HG02973 (cell line): ENCODE data around the gene ZMIZ2.
"Not testable (repeated sequence)": the region's sequence is repeated elsewhere in the genome, so short reads cannot be mapped to it uniquely, and the experiment has no call there.

Source experiments
- ATAC-seq: cut with Tn5 transposase; IDR thresholded peaks from one replicate; pipeline ENCODE4 v1.9.1; 2021; ENCODE audit warnings: moderate library complexity; ENCODE audit not compliant: unreplicated experiment

Gene ZMIZ2

DNA sequence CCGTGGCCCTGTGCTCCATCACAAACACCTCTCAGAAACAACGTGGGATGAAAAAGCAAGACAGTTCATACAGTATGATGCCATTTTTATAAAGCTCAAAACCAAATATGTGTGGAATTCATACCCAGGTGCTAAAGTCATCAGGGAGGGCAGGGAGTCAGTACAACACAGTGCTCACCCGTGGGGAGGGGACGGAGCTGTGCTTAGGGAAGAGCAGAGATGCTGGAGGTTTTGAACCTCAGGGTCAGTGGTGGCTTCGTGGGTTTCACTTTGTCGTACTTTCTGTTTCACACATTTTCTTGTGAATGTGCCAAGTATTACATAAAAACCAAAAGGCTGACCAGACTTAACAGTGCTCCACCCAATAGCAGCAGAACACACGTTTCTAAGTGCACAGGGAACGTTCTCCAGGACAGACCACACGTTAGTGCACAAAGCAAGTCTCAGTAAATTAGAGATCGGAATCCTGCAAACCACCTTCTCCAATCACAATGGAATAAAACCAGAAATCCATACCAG lies 21.2 kb downstream of the ZMIZ2 start:
- ATAC-seq, result peak; percentile 63

DNA sequence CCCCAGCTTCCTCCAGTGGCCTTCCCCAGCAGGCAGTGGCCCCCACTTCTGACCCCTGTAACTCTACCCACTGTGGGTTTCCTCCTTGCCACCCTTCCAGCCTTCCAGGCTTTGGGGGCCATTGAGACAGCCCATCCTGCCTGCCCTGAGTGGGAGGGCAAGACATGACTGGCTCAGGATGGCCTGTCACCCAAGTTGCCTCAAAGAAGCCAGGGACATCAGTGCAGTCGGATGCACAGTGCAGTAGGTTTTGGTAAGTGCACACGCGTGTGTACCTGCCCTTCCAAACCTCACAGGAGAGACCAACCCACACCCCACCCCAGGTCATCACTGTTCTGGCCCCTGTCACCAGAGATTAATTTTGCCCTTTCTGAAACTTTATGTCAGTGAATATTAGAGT lies 22.7 kb downstream of the ZMIZ2 start:
- ATAC-seq, result no peak

DNA sequence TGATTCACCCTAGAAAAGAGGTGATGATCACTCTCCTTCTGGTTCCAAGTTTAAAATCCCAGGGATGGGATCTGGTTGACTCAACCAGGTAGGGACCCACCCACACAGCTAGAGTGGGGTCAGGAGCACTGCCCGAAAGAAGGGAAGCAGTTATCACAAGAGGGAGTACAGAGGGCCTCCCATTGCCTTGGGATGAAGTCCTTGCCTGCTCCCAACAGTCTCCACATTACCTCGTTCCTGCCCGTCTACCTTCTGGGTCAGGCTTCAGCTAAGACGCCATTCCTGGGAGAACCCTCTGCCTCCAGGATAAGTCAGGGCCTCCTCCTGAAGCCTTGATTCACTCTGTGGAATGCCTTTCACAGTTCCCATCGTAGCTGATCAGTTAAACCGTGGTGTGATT lies 23.8 kb downstream of the ZMIZ2 start:
- ATAC-seq, result no peak

DNA sequence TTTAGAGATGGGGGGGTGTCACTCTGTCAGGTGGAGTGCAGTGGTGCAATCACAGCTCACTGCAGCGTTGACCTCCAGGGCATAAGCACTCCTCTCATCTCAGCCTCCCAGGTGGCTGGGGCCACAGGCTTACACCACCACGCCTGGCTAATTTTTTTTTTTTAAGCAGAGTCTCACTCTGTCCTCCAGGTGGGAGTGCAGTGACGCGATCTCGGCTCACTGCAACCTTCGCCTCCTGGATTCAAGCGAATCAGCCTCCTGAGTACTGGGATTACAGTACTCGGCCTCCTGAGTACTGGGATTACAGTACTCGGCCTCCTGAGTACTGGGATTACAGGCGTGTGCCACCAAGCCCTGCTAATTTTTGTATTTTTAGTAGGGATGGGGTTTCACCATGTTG lies 24.2 kb downstream of the ZMIZ2 start:
- ATAC-seq, result no peak

DNA sequence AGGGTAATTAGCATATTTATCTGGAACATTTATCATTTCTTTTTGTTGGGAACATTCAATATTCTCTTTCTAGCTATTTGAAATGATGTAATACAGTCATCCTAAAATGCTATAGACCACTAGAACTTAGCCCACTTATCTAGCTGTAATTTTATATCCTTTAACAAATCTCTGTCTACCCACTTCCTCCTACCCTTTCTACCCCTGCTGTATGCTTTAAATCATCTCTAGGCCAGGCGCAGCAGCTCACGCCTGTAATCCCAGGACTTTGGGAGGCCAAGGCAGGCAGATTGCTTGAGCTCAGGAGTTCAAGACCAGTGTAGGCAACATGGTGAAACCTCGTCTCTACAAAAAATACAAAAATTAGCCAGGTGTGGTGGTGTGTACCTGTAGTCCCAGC lies 25.8 kb downstream of the ZMIZ2 start:
- not testable (repeated sequence) for ATAC-seq

DNA sequence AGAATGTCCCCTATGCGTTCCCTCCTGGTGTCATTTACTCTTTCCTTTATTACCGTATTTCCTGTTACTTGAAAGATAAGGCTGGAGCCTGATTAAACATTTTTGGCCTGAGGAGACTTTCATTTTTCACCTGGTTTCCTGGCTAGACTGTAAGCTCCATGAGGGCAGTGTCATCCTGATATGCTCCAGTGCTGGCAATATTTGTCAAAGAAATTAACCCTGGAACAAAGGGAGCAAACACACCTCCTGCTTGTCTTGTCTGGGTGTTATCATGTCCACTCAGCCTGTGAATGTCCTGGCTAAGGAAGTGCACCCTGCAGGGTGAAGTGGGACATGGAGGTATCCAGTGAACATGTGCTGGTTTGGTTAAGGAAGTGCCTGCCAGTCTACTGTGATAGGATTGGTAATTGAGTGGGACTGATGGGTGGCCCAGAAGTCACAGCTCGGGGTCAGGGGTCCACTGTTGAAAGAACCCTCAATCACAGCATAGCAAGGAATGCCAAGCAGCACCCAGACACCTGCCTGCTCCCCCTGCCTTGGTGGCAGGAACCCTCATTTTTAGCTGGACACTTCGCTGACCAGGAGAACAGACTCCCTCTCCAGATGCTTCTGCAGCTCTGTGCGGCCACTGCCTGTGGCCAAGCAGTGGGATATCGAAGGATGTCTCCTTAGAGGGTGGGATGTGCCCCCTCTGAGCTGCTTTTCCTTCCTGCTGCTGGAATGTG lies 26.9 kb downstream of the ZMIZ2 start:
- no peak for ATAC-seq

DNA sequence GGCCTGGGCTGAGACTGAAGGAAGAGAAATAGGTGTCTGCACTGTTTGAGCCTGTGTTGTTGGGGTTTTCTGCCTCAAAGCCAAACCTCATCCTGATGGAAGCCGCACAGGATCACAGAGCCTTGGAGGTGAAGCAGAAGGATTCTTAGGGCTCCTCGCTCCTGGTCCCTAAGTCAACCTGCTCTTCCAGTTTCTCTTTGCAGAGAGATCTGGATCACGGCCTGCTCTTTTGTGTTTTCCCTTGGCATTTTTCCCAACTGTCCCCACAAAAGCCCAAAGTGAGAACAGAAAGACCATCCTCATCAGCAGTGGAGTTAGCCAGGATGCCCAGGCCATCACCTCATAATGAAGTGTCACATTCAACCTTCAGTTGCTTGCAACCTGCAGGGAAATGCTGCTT lies 27.6 kb downstream of the ZMIZ2 start:
- no peak for ATAC-seq

DNA sequence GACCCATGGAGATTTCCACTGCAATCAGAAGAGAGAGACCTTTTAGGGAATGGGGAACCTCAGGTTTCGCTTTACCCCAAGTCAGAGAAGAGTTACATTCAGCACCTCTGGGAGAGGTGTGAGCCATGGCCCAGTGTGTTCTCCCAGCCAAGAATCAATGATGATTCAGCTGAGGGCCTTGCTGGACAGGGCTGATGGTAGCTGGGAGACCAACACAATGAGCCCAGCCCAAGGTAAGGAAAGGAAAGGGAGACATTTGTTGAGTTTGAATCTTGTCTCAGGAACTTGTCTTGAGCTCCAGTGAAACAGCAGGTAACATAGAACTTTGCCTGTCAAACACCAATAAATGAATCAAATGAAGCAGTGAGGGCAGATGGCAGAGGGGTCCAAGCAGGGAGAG lies 33.8 kb downstream of the ZMIZ2 start:
- ATAC-seq, result no peak

DNA sequence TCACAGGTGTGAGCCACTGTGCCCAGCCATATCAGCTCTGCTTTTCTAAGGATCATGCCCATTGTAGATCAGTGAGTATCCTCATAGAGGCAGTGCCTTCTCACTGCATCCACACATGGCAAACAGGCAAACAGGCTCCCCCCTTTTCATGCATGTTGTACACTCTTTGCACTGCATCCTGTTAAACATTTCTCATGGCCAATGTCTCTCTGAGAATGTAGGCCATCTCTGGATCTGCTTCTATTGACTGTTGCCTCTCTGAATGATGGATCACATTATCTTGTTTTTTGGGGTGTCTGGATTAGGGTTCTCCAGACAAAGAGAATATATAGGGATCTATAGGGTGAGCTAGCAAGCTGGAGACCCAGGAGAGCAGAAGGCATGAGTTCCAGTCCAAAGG lies 34.8 kb downstream of the ZMIZ2 start:
- ATAC-seq, result no peak

DNA sequence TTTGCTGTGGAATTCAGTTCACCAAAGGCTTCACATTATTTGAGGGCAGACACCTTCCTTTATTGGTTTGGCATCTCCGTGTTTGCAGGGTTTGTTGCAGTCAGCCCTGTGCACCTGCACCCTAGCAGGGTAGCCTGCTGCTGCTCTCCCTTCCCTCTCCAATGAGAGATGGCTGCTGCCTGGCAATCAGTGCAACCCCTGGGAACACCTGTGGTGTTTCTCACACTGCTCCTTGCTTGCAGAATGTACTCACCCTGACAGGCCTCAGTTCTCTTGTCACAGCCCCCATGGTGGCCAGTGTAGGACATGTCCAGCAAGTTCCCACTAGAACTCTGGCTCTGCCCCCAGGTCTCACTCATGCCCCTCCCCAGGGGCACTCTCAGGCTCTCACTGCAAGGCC lies 35.7 kb downstream of the ZMIZ2 start:
- ATAC-seq, result no peak

DNA sequence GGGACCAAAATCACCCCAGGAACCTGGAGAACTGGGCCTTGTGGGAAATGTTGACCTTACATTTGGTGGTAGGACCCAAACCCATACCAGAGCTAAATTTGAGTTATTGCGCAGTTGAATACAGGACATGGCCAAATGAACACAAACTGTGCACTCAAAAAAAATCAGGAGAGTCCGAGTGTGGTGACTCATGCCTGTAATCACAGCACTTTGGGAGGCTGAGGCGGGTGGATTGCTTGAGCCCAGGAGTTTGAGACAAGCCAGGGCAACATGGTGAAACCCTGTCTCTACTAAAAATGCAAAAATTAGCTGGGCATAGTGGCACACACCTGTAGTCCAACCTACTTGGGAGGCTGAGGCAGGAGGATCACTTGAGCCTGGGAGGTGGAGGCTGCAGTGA lies 36.6 kb downstream of the ZMIZ2 start:
- not testable (repeated sequence) for ATAC-seq

DNA sequence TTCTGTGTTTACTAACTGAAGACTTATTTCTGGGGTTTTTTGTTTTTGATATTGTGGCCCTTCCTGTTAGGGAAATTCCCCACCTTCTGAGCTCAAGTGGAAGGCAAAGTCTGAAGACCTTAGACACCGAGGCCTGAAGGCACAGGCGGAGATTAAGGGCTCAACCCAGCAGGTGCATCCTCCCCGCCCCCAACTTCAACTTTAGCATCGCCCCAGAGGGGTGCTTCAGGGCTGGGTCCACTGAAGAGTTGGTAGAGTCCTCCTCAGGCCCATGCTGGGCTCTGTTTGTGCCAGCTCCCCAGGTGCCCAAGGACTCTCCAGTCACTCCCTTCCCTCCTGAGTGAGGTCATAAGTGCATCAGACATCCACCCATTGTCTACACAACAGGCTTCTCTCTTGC lies 38.4 kb downstream of the ZMIZ2 start:
- no peak for ATAC-seq

DNA sequence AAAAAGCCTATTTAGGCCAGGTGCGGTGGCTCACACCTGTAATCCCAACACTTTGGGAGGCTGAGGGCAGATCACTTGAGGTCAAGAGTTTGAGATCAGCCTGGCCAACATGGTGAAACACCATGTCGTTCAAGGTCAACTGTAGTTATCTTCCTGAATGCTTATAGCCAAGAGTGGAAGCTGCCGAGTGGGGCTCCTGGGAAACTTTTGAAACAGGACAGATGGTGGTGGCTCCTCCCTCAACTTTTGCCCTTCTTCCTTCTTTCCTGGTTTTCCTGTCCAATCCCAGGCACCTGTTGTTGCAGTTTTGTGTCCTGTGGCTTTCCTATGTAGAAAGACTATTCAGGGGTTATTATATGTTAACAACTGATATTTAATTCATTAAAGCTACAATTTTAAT lies 39.1 kb downstream of the ZMIZ2 start:
- ATAC-seq, result no peak

DNA sequence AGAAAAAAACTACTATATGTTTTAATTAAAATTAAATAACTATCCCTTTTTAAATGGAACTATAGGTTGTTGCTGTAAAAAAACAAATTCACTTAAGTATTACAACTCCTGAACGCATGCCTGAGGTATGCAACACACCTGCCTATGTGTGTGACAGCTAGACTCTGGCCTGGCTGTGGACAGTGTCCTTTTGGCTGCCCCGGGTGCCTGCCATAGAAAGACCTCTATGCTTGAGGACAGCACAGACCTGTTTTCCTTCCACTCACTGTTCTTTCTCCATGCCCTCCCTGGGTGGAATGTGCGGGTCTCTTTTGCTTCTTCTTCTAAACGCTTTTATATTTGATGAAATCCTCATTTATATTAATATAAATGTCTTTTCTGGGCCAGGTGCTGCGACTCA lies 41.3 kb downstream of the ZMIZ2 start:
- ATAC-seq, result no peak

DNA sequence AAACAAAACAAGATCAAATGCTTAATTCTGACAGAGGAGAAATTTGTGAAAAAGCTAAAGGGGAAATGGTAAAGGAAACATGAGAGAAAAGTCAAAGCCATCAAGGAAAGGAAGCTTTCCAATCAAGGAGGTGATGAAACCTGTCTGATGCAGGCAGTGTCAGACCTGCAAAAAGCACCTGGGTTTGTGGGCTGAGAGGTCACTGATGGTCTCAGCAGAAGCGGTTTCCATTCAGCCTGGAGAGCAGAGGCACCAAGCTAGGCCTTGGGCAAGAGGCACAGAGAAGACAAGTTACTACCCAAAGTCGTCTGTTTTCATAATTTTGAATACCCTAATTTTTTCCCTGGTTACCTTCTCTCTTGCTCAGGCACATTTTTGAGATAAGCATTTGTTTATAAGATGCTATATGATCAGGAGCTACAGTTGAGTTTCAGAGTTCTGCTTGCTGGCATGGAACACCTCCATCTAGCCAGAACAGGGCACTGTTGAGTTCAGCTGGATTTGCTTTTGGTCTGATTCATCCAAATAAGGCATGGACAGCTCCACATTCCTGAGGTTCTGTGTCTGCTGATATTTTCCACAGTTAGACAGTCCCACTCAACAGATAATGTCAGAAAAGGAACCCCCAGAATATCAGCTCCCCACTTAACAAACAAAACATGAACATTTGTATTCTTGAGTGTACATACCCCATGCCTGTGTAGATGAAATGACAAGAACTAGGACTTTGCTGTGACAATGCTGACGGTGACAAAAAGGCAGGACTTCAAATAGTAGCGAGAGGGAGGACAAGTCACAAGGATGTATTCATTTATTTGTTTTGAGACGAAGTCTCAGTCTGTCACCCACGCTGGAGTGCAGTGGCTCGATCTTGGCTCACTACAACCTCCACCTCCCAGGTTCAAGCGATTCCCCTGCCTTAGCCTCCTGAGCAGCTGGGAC lies 42.9 kb downstream of the ZMIZ2 start:
- ATAC-seq, result no peak

DNA sequence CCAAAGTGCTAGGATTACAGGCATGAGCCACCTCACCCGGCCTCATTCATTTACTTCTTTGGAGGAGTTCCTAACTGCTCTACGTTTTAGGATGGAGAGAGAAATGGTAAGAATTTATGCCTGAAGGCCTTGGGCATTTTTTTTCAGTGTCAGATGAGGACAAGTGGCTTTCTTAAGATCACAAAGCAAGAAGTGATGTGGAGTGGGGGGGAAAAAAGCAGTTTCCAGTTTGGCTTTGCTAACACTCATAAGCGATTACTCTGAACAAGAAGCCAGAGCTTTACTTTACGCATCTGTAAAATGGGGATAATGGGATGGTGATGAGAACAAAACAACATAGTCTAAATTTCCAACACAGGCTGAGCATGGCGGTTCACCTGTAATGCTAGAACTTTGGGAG lies 45.3 kb downstream of the ZMIZ2 start:
- no peak for ATAC-seq

DNA sequence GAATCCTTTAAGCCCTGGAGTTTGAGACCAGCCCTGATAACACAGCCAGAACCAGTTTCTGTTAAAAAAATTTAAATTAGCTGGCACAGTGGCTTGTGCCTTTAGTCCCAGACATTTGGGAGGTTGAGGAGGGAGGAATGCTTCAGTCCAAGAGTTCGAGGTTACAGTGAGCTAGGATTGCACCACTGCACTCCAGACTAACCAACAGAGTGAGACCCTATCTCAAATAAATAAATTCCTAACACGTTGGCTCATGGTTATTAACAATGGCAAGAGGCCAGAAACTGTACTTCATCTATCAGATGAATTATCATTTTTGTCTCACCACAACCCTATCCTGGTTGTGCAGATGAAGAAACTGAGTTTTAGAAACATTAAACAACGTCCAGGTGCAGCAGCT lies 45.7 kb downstream of the ZMIZ2 start:
- no peak for ATAC-seq

DNA sequence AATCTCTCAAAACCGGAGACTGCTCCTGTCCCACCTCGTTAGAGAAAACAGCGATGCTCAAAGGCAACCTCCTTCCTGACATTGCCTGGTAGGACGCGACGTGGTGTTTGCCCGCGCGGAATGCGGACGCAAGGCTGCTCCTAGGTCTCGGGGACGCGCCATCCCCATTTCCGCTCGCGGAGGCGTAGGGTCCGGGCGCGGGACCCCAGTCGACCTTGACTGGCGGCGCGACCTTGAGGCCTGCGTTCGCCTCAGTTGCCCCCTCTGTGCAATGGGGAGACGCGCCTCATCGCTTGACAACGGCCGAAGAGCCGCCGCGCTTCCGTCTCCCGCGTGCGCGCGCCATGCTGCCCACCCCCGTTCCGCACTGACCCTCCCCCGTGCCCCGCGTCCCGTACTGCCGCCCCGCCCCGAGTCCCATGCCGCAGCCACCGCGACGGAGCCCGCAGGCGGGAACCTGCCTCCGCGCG lies 47.4 kb downstream of the ZMIZ2 start:
- ATAC-seq, result peak; percentile 19

DNA sequence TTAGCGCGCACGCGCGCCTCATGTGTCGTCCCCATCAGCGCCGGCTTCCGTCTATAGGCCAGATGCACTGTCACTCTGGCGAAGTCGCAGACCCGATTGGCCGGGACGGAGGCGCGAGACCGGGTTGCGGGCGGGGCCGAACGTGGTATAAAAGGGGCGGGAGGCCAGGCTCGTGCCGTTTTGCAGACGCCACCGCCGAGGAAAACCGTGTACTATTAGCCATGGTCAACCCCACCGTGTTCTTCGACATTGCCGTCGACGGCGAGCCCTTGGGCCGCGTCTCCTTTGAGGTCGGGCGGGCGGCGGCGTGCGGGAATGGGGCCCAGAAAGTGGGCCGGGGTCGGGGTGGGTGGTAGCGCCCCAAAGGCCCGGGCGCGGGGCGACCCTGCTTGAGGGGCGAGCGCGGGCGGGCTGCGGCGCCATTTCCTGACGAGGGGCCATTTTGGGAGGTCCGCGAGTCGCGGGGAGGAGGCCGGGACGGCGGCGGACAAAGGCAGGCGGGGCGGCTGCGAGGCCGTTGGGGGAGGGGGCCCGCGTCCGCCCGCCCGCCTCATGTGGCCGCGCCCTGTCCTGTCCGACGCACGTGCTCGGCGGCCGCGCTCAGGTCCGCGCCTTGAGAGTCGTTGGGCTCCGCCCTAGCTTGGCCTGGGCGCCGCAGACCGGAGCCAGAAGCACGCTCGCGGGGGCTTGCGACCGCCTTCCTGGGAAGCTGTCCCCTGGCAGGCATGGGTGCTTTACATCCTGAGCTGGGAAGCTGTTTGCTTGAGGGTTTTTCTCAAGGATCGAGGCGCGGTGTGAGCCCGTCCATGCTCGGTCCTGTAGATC lies 48.1 kb downstream of the ZMIZ2 start, which contains the start of gene PPIA:
PPIA (plus strand) TSS at position 178 of the 825 bp plus-strand sequence; CDS start at position 222, 44 bp downstream.
- peak; percentile 83 for ATAC-seq

DNA sequence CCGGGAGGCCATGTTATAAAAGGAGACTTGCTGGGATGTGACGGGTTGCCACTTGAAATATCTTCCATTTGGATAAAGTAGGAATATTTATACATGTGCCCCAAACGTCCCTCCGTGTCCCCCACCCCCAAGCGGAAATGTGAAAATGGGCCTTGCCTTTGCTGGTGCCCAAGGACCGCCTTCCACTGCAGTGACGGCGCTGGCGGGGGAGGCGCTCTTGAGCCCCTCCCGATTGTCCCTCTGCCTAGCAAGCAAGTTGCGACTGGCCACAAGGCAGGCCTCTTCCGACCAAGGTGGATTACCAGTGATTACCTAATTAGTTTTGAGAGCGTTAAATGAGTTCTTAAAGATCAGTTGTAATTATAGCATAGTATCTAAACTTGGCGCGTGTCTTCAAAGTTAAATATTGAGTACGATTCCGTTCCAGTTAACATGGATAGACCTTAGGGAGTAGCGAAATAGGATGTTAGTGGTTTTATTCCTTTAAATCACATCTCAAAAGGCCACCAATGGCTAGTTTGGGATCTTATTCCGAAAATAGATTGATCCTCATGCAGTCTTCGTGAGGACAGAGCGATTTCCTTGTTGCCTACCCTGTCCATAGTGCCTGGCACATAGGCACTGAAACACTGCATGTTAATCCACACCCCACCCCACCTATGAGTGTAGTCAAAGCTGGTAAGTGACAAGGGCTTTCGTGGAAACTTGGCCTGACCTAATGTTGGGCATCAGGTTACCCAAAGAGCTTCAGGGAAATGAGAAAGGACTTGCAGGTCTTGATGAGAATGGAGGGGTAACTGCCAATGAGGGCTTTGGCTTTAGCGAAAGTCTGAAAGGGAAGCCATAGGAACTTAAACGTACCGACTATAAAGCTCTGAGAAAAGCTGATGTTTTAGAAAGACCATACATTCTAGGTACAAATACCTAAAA lies 48.9 kb downstream of the ZMIZ2 start:
- peak; percentile 39 for ATAC-seq
